IMR-90 (cell line): ENCODE measurements around the gene CUL9. TPM values are rescaled to one million over a fixed set of nuclear protein-coding genes. Genes with fewer than 3 reads are reported as not detected.

Source experiments
- ATAC-seq: fragments of 200-7000 bp; cut with Tn5 transposase; 2 replicates; pipeline ENCODE4 v1.9.1; 2020; ENCODE audit warnings: low read depth, mild to moderate bottlenecking, moderate library complexity
- BruUV-seq: library from RNA; stranded (reverse); fragments of 400-500 nt; replicated peaks from 2 replicates; lab custom pipeline; 2021; lab: Mats Ljungman, UMichigan
- CTCF ChIA-PET: fragments of 300-600 bp; formaldehyde crosslinking; extraction: SDS; loops from one replicate; lab custom pipeline; 2021; ENCODE audit warnings: antibody characterized with exemption; lab: Yijun Ruan, JAX
- POLR2A ChIA-PET: fragments of 300-600 bp; sonication (Branson Sonifier 250); formaldehyde crosslinking; loops from one replicate; lab custom pipeline; 2022; ENCODE audit warnings: antibody characterized with exemption; ENCODE audit not compliant: unreplicated experiment; lab: Charles Lee
- DNase-seq: peaks from one replicate; pipeline ENCODE4 v3.0.0; 2013
- H2AFZ ChIP-seq: replicated peaks from 2 replicates; pipeline ENCODE3; 2013; ENCODE audit warnings: low read length, mild to moderate bottlenecking; ENCODE audit not compliant: poor library complexity
- H2AK5ac ChIP-seq: 2 replicates; pipeline ENCODE4 v1.6.1; 2013; ENCODE audit warnings: low read depth, low read length, inconsistent platforms
- H2AK9ac ChIP-seq: replicated peaks from 2 replicates; pipeline ENCODE3; 2013; ENCODE audit warnings: mild to moderate bottlenecking, low read depth, low read length, moderate library complexity; ENCODE audit not compliant: poor library complexity
- H2BK120ac ChIP-seq: 2 replicates; pipeline ENCODE4 v1.6.1; 2013; ENCODE audit warnings: low read depth, low read length, inconsistent platforms
- H2BK15ac ChIP-seq: 3 replicates; pipeline ENCODE4 v1.6.1; 2013; ENCODE audit warnings: low read depth, low read length, inconsistent platforms
- H2BK20ac ChIP-seq: 2 replicates; pipeline ENCODE4 v1.6.1; 2013; ENCODE audit warnings: low read depth, mild to moderate bottlenecking, inconsistent platforms, low read length, moderate library complexity
- H2BK5ac ChIP-seq: 2 replicates; pipeline ENCODE4 v1.6.1; 2013; ENCODE audit warnings: mild to moderate bottlenecking, low read depth, low read length, inconsistent platforms; ENCODE audit not compliant: poor library complexity, severe bottlenecking
- H3K14ac ChIP-seq: replicated peaks from 2 replicates; pipeline ENCODE4 v1.6.1; 2013; ENCODE audit warnings: low read depth, low read length, inconsistent platforms
- H3K18ac ChIP-seq: 2 replicates; pipeline ENCODE4 v1.6.1; 2013; ENCODE audit warnings: low read depth, low read length, control low read depth
- H3K23ac ChIP-seq: 2 replicates; pipeline ENCODE4 v1.6.1; 2013; ENCODE audit warnings: low read depth, low read length, inconsistent platforms
- H3K27ac ChIP-seq: 2 replicates; pipeline ENCODE4 v1.5.1; 2013; ENCODE audit warnings: mild to moderate bottlenecking, control low read depth, low read length; ENCODE audit not compliant: insufficient read depth
- H3K27me3 ChIP-seq: 2 replicates; pipeline ENCODE4 v1.6.1; 2013; ENCODE audit warnings: low read length; ENCODE audit not compliant: control insufficient read depth, insufficient read depth
- H3K36me3 ChIP-seq: 2 replicates; pipeline ENCODE4 v1.6.1; 2013; ENCODE audit warnings: low read length, mixed read lengths; ENCODE audit not compliant: control insufficient read depth, insufficient read depth
- H3K4ac ChIP-seq: 2 replicates; pipeline ENCODE4 v1.6.1; 2013; ENCODE audit warnings: low read depth, low read length, inconsistent platforms
- H3K4me1 ChIP-seq: 2 replicates; pipeline ENCODE4 v1.6.1; 2013; ENCODE audit warnings: low read length, mixed read lengths; ENCODE audit not compliant: control insufficient read depth, insufficient read depth
- H3K4me2 ChIP-seq: 2 replicates; pipeline ENCODE4 v1.6.1; 2013; ENCODE audit warnings: low read depth, mild to moderate bottlenecking, control low read depth, low read length, moderate library complexity
- H3K4me3 ChIP-seq: 2 replicates; pipeline ENCODE4 v1.5.1; 2013; ENCODE audit warnings: low read depth, mild to moderate bottlenecking, control low read depth, low read length, moderate library complexity; ENCODE audit not compliant: insufficient read depth
- H3K56ac ChIP-seq: 2 replicates; pipeline ENCODE4 v1.6.1; 2013; ENCODE audit warnings: low read length, inconsistent platforms; ENCODE audit not compliant: insufficient read depth; ENCODE audit errors: extremely low read depth
- H3K79me1 ChIP-seq, 2 experiments: 2 replicates each; pipeline ENCODE4 v1.6.1; 2013; ENCODE audit warnings: low read length in 2 of 2, inconsistent platforms in 1 of 2, low read depth in 1 of 2
- H3K9ac ChIP-seq: 2 replicates; pipeline ENCODE4 v1.6.1; 2013; ENCODE audit warnings: low read depth, low read length, control low read depth
- H3K9me1 ChIP-seq: 2 replicates; pipeline ENCODE4 v1.6.1; 2013; ENCODE audit warnings: low read length, inconsistent platforms; ENCODE audit not compliant: insufficient read depth
- H3K9me3 ChIP-seq: 2 replicates; pipeline ENCODE4 v1.6.1; 2013; ENCODE audit warnings: low read length; ENCODE audit not compliant: control insufficient read depth, insufficient read depth
- H4K20me1 ChIP-seq: 2 replicates; pipeline ENCODE4 v1.6.1; 2013; ENCODE audit warnings: low read length, inconsistent platforms; ENCODE audit not compliant: insufficient read depth
- H4K5ac ChIP-seq: 2 replicates; pipeline ENCODE4 v1.6.1; 2013; ENCODE audit warnings: mild to moderate bottlenecking, low read depth, low read length, control low read depth
- H4K8ac ChIP-seq, 2 experiments: 2 replicates each; pipeline ENCODE4 v1.6.1; 2013; ENCODE audit warnings: low read depth in 2 of 2, low read length in 2 of 2, control low read depth in 1 of 2, inconsistent platforms in 1 of 2
- H4K91ac ChIP-seq: 2 replicates; pipeline ENCODE4 v1.6.1; 2013; ENCODE audit warnings: low read depth, low read length, inconsistent platforms; ENCODE audit not compliant: insufficient read depth
- MAFK ChIP-seq: IDR thresholded peaks from 2 replicates; pipeline ENCODE4 v1.6.1; 2012; ENCODE audit warnings: low read depth, low read length, improper control_type of control experiment
- MAZ ChIP-seq: IDR thresholded peaks from 2 replicates; pipeline ENCODE4 v1.6.1; 2012; ENCODE audit warnings: low read depth, mild to moderate bottlenecking, low read length, improper control_type of control experiment, moderate library complexity, borderline replicate concordance
- NFE2L2 ChIP-seq: fragments of 150-350 bp; IDR thresholded peaks from 2 replicates; pipeline ENCODE4 v1.6.1; 2016; ENCODE audit warnings: low read depth, mild to moderate bottlenecking, low read length
- WGBS, 2 experiments: methylation state at CpG; one replicate each; pipeline versions ENCODE4 v1.1.5 to v1.1.7; 2013; ENCODE audit warnings: missing lambda C conversion rate in 2 of 2; ENCODE audit not compliant: insufficient read length in 1 of 2; ENCODE audit errors: extremely low coverage in 2 of 2; 5-methylcytosine and 5-hydroxymethylcytosine counted together
- dilution Hi-C: fragments of 300-500 bp; cut with HindIII; formaldehyde crosslinking; loops from one replicate; pipeline ENCODE4 v1.14.3; 2018; ENCODE audit warnings: low sequenced_read_pairs; ENCODE audit not compliant: unreplicated experiment
- in situ Hi-C: fragments of 300-500 bp; cut with MboI; formaldehyde crosslinking; loops from 3 replicates; pipeline ENCODE4 v1.14.3; 2019; ENCODE audit warnings: low sequenced_read_pairs, inconsistent platforms, mixed read lengths
- intact Hi-C: fragments of 100-400 bp; cut with micrococcal nuclease; formaldehyde crosslinking; loops from 2 replicates; pipeline ENCODE4 v1.10.0; 2022
- polyA plus RNA-seq, 3 experiments: library from polyadenylated mRNA; depleted of rRNA; stranded (reverse); fragments of >200 nt; gene quantifications; 2 replicates each; pipeline ENCODE4 v1.2.3, GENCODE V29; 2012; ENCODE audit warnings: low replicate concordance in 1 of 3
- total RNA-seq: library from RNA; depleted of rRNA; stranded (reverse); fragments of >200 nt; gene quantifications from 2 replicates; pipeline ENCODE4 v1.2.3, GENCODE V29; 2012

CUL9 gene
- total and polyA plus RNA-seq, 2 of the 4 experiments (the other 2 are of a cell fraction), result 7.7 to 19.5 TPM

DNA sequence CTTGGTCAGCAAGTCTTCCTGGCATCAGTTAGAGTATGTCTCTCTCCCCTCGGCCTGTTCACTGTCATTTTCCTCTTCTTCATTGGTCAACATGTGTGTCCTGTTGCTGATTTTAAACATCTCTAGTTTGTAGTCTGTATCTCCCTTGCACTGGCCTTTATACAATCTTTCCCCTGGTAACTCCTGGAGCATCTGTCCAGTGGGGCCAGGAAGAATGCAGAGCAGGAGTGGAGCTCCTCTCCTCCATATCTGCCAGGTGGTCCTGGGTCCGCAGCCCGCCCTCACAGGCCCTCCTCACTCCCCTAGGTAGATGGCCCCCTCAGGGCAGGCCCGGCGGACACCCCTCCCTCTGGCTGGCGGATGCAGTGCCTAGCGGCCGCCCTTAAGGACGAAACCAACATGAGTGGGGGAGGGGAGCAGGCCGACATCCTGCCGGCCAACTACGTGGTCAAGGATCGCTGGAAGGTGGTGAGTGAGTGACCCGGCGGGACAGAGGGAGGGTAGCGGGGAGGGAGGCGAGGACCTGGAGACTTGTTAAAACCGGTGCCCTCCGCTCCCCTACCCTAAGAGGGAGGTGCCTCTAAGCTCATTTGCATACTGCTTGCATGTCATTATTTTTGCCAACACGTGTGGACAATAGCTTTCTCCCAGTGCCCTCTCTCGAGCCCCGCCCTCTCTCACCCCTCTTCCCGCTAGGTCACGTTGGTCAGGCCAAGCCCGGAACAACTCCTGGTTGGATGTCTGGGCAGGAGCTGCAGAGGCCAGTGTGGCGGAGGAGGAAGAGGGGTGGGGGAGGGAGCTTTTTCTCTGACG lies 64.5 kb downstream of the CUL9 start:
- no peaks in the 10 kb centered on the region for H3K9me3 ChIP-seq
- no peak overlapping the region for H3K23ac ChIP-seq
- no peak overlapping the region for H2BK120ac ChIP-seq
- no peak overlapping the region for H2BK20ac ChIP-seq
- H3K4me2 ChIP-seq, result peak overlapping the region; percentile 93
- in situ Hi-C loops (no loop called here), dilution Hi-C loops (no loop called here), intact Hi-C loops (no loop called here)
- no TSS peak for BruUV-seq
- no peak overlapping the region for H3K14ac ChIP-seq
- DNase-seq (no peak), ATAC-seq (peak; percentile 44)
- H3K27ac ChIP-seq, result no peak overlapping the region
- H2AFZ ChIP-seq, result peak overlapping the region; percentile 95
- no peak overlapping the region for H4K8ac ChIP-seq
- no peak overlapping the region for H3K9ac ChIP-seq
- H3K79me1 ChIP-seq, result no peaks in the 10 kb centered on the region
- no peak overlapping the region for H2BK5ac ChIP-seq
- H2AK5ac ChIP-seq, result no peak overlapping the region
- H3K4ac ChIP-seq, result no peak overlapping the region
- H3K9me1 ChIP-seq, result 0 out of 2 replicates have a peak, but pooled peaks cover 4% of the 10 kb centered on the region
- no peaks in the 10 kb centered on the region for H3K36me3 ChIP-seq
- POLR2A ChIA-PET, result no interaction called here
- CTCF ChIA-PET, result no interaction called here
- no peak overlapping the region for H2BK15ac ChIP-seq
- no peaks in the 10 kb centered on the region; the same call in 1 of the 2 replicates for H3K4me1 ChIP-seq
- H4K20me1 ChIP-seq, result no peaks in the 10 kb centered on the region
- H3K27me3 ChIP-seq, result peaks cover 81% of the 10 kb centered on the region
- no peak overlapping the region for H3K18ac ChIP-seq
- H4K91ac ChIP-seq, result no peak overlapping the region
- H4K5ac ChIP-seq, result no peak overlapping the region
- H3K4me3 ChIP-seq, result peak overlapping the region; percentile 36
- no peak overlapping the region for H2AK9ac ChIP-seq
- WGBS, 2 experiments, result no CpG with 5 or more reads among the region's 27 CpGs
- no peak overlapping the region for H3K56ac ChIP-seq
- TF ChIP-seq MAZ (no peak), NFE2L2 (no peak), MAFK (no peak)
